Type B pancreatic cell (in vitro differentiated cells): ENCODE data around the gene THEMIS. TPM values are rescaled to one million over a fixed set of nuclear protein-coding genes. Genes with fewer than 3 reads are reported as not detected.
"Not testable (repeated sequence)": the region's sequence is repeated elsewhere in the genome, so short reads cannot be mapped to it uniquely, and the experiment has no call there.

Source experiments
- DNase-seq: peaks from one replicate; pipeline ENCODE4 v3.0.0; 2021; ENCODE audit warnings: mixed read lengths; ENCODE audit not compliant: unreplicated experiment; ENCODE audit errors: extremely low spot score
- H3K27ac Mint-ChIP-seq: 2 replicates; pipeline ENCODE4 v1.8.0; 2021; ENCODE audit warnings: mild to moderate bottlenecking, mixed read lengths
- H3K27me3 Mint-ChIP-seq: 2 replicates; pipeline ENCODE4 v1.8.0; 2021; ENCODE audit warnings: mixed read lengths
- H3K36me3 Mint-ChIP-seq: 2 replicates; pipeline ENCODE4 v1.8.0; 2021; ENCODE audit warnings: mixed read lengths
- H3K4me1 Mint-ChIP-seq: one replicate; pipeline ENCODE4 v1.8.0; 2021; ENCODE audit warnings: mixed read lengths; ENCODE audit not compliant: unreplicated experiment
- H3K4me3 Mint-ChIP-seq: 2 replicates; pipeline ENCODE4 v1.8.0; 2021; ENCODE audit warnings: mild to moderate bottlenecking, mixed read lengths
- H3K9me3 Mint-ChIP-seq: 2 replicates; pipeline ENCODE4 v1.8.0; 2021; ENCODE audit warnings: mixed read lengths
- CTCF ChIP-seq: fragments of 200-600 bp; sonication (generic); conservative IDR thresholded peaks from 2 replicates; pipeline ENCODE4 v1.5.0; 2021; ENCODE audit warnings: antibody characterized with exemption, mild to moderate bottlenecking
- total RNA-seq: library from RNA; stranded (reverse); gene quantifications from 2 replicates; pipeline ENCODE4 v1.2.1, GENCODE V29; 2021; ENCODE audit warnings: low replicate concordance

THEMIS gene
- total RNA-seq, 1 donor from 2014 or later: not detected

GRCh38 chr6:127790571-127790970 is 110.3 kb downstream of the THEMIS start:
- H3K36me3 Mint-ChIP-seq: no peaks in the 10 kb centered on the region
- peaks cover 4% of the 10 kb centered on the region for H3K27me3 Mint-ChIP-seq
- no peak for DNase-seq
- no peak overlapping the region for H3K27ac Mint-ChIP-seq
- no peaks in the 10 kb centered on the region for H3K9me3 Mint-ChIP-seq
- no peaks in the 10 kb centered on the region for H3K4me1 Mint-ChIP-seq
- H3K4me3 Mint-ChIP-seq: no peak overlapping the region
- TF ChIP-seq CTCF: no peak

GRCh38 chr6:127786109-127786508 is 114.7 kb downstream of the THEMIS start:
- Mint-ChIP-seq H3K27me3 (peaks cover 4% of the 10 kb centered on the region), H3K4me1 (no peaks in the 10 kb centered on the region), H3K27ac (no peak overlapping the region), H3K9me3 (no peaks in the 10 kb centered on the region), H3K36me3 (peaks cover 3% of the 10 kb centered on the region), H3K4me3 (no peak overlapping the region)
- no peak for TF ChIP-seq CTCF
- DNase-seq: no peak

GRCh38 chr6:127784468-127784867 is 116.4 kb downstream of the THEMIS start:
- H3K4me3 Mint-ChIP-seq: no peak overlapping the region
- H3K27ac Mint-ChIP-seq: no peak overlapping the region
- no peak for TF ChIP-seq CTCF
- no peaks in the 10 kb centered on the region for H3K9me3 Mint-ChIP-seq
- DNase-seq: no peak
- peaks cover 3% of the 10 kb centered on the region for H3K36me3 Mint-ChIP-seq
- no peaks in the 10 kb centered on the region for H3K4me1 Mint-ChIP-seq
- H3K27me3 Mint-ChIP-seq: peaks cover 4% of the 10 kb centered on the region

GRCh38 chr6:127781636-127782272 is 119.1 kb downstream of the THEMIS start:
- not testable (repeated sequence) for H3K36me3 Mint-ChIP-seq, H3K4me1 Mint-ChIP-seq, H3K9me3 Mint-ChIP-seq, H3K27me3 Mint-ChIP-seq, H3K27ac Mint-ChIP-seq, DNase-seq, H3K4me3 Mint-ChIP-seq

GRCh38 chr6:127776320-127776719 is 124.5 kb downstream of the THEMIS start:
- no peak overlapping the region for H3K27ac Mint-ChIP-seq
- no peaks in the 10 kb centered on the region for H3K4me1 Mint-ChIP-seq
- TF ChIP-seq CTCF: no peak
- no peak overlapping the region for H3K4me3 Mint-ChIP-seq
- no peaks in the 10 kb centered on the region for H3K9me3 Mint-ChIP-seq
- no peaks in the 10 kb centered on the region for H3K27me3 Mint-ChIP-seq
- no peaks in the 10 kb centered on the region for H3K36me3 Mint-ChIP-seq
- no peak for DNase-seq

- no peak for TF ChIP-seq CTCF
- Mint-ChIP-seq H3K27me3 (no peaks in the 10 kb centered on the region), H3K9me3 (no peaks in the 10 kb centered on the region), H3K36me3 (no peaks in the 10 kb centered on the region), H3K27ac (no peak overlapping the region), H3K4me3 (no peak overlapping the region), H3K4me1 (no peaks in the 10 kb centered on the region)
- DNase-seq: no peak
These were observed 125.5 kb downstream of the THEMIS start for GRCh38 chr6:127775371-127775770.
